ENCODE measurements around the gene CD53.

Gene CD53

DNA sequence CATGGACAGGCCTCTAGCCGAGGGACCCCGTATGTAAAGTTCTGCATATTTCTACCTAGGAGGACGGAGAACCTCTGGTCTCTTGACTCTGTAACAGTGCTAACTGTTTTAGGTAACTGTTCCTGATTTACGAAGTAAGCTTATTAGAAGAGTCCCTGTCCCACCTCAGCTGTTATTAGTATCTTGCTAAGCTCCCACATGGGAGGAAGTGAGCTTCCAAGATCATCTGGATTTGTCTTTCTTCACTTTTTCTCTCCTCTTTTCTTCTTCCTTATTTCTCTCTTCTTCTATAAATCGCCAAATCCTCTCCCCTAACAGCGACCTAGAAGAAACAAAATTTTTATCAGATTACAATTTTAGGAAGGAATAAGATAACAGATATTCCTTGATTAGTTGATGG, 4.4 kb downstream of the CD53 start:
- TF ChIP-seq FOXP2 (optimal IDR thresholded peaks at IDR 0.05; ENCODE audit: borderline replicate concordance, extremely low read depth, extremely low read length, insufficient read depth), result no peak
- TF ChIP-seq SIN3A (IDR thresholded peaks at IDR 0.05; ENCODE audit: borderline replicate concordance, insufficient read depth, low read length), result no peak

- no peak for TF ChIP-seq TAF1 (IDR thresholded peaks at IDR 0.05; ENCODE audit: borderline replicate concordance, insufficient read depth, low read length)
- no peak for TF ChIP-seq SIN3A (IDR thresholded peaks at IDR 0.05; ENCODE audit: borderline replicate concordance, insufficient read depth, low read length)
- no peak for TF ChIP-seq REST (IDR thresholded peaks at IDR 0.05; ENCODE audit: insufficient read depth in 1 of 2, low read depth in 2 of 2, low read length in 2 of 2)
- no peak for TF ChIP-seq FOXP2 (optimal IDR thresholded peaks at IDR 0.05; ENCODE audit: borderline replicate concordance, extremely low read depth, extremely low read length, insufficient read depth)
- no peak for TF ChIP-seq POLR2AphosphoS5 (IDR thresholded peaks at IDR 0.05; ENCODE audit: low read depth, low read length)
These were observed 4.8 kb downstream of the CD53 start for GRCh38 chr1:110877776-110878175.

DNA sequence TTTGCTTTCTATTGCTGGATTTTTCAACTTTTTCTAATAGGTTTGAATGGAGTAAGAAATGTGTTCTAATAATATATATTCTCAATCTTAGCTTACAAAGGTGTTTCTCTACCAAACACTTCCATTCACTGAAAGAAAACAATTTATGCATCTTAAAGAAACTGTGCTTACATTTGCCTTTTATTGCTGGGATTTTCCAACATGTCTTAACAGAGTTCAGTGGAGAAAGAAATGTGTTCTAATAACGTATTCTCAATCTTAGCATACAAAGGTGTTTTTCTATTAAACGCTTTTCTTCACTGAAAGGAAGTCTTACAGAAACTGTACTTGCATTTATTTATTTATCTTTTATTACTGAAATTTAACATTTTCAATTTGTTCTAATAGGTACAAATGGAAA, 5.6 kb downstream of the CD53 start:
- TF ChIP-seq POLR2AphosphoS5 (IDR thresholded peaks at IDR 0.05; ENCODE audit: low read depth, low read length) (no peak), SIN3A (IDR thresholded peaks at IDR 0.05; ENCODE audit: borderline replicate concordance, insufficient read depth, low read length) (no peak), REST (IDR thresholded peaks at IDR 0.05; ENCODE audit: insufficient read depth in 1 of 2, low read depth in 2 of 2, low read length in 2 of 2) (no peak), TAF1 (IDR thresholded peaks at IDR 0.05; ENCODE audit: borderline replicate concordance, insufficient read depth, low read length) (no peak), FOXP2 (optimal IDR thresholded peaks at IDR 0.05; ENCODE audit: borderline replicate concordance, extremely low read depth, extremely low read length, insufficient read depth) (no peak)

GRCh38 chr1:110878993-110879392, 6.0 kb downstream of the CD53 start:
- TF ChIP-seq REST (IDR thresholded peaks at IDR 0.05; ENCODE audit: insufficient read depth in 1 of 2, low read depth in 2 of 2, low read length in 2 of 2) (no peak), POLR2AphosphoS5 (IDR thresholded peaks at IDR 0.05; ENCODE audit: low read depth, low read length) (no peak), FOXP2 (optimal IDR thresholded peaks at IDR 0.05; ENCODE audit: borderline replicate concordance, extremely low read depth, extremely low read length, insufficient read depth) (no peak), SIN3A (IDR thresholded peaks at IDR 0.05; ENCODE audit: borderline replicate concordance, insufficient read depth, low read length) (no peak), TAF1 (IDR thresholded peaks at IDR 0.05; ENCODE audit: borderline replicate concordance, insufficient read depth, low read length) (no peak)

GRCh38 chr1:110879758-110880606, 7.0 kb downstream of the CD53 start:
- TF ChIP-seq FOXP2 (optimal IDR thresholded peaks at IDR 0.05; ENCODE audit: borderline replicate concordance, extremely low read depth, extremely low read length, insufficient read depth) (no peak), REST (IDR thresholded peaks at IDR 0.05; ENCODE audit: insufficient read depth in 1 of 2, low read depth in 2 of 2, low read length in 2 of 2) (no peak), SIN3A (IDR thresholded peaks at IDR 0.05; ENCODE audit: borderline replicate concordance, insufficient read depth, low read length) (no peak), POLR2AphosphoS5 (IDR thresholded peaks at IDR 0.05; ENCODE audit: low read depth, low read length) (no peak), TAF1 (IDR thresholded peaks at IDR 0.05; ENCODE audit: borderline replicate concordance, insufficient read depth, low read length) (no peak)
